ENCODE measurements around the gene NUP214. TPM values are rescaled to one million over a fixed set of nuclear protein-coding genes. Genes with fewer than 3 reads are reported as not detected.

NUP214 gene
- total RNA-seq, 1 experiment from 2014 or later, result 64.2 TPM

DNA sequence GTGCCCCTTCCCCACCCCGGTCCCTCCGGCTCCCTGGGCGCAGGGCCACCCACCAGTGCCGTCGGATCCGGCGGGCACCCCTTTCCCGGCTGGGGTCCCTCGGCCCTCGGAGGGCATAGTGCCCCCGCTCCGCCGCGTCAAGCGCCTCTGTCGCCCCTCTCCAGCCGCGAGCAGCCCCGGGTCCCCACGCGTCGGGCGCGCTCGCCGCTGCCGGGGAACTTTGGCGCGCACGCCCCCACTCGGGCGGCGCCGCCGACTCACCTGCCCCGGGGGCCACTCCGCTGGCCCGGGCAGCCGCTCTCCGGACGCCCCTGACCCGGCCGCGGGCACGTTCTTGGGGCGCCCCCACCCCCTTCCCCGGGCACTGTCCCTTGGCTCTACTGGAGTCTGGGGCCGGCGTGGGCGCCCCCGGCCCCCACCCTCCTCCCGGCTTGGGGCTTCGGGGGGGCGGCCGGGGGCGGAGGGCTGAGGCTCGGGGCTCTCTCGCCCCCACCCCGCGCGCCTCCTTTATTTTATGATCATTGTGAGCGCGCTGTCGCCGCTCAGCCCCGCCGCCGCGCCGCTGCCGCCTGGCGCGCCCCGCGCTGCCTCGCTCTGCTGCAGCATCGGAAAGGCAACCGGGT is 152.0 kb downstream of the NUP214 start:
- Histone ChIP-seq H3K9me3 (ENCODE audit: low read depth, low read length, poor library complexity, severe bottlenecking) (no peaks in the 10 kb centered on the region), H3K36me3 (ENCODE audit: insufficient read depth, low read length, poor library complexity, severe bottlenecking) (no peaks in the 10 kb centered on the region), H3K27ac (ENCODE audit: low read depth, low read length, poor library complexity, severe bottlenecking) (no peak overlapping the region), H3K27me3 (replicated peaks; ENCODE audit: insufficient read depth, low read depth, low read length, poor library complexity) (peaks cover 8% of the 10 kb centered on the region), H3K4me3 (ENCODE audit: low read depth, low read length, poor library complexity, severe bottlenecking) (peak overlapping the region; percentile 72), H3K4me1 (ENCODE audit: insufficient read depth, low read length, poor library complexity, severe bottlenecking) (peaks cover 11% of the 10 kb centered on the region)
- no peak for DNase-seq (ENCODE audit: low spot score)
- ChIA-PET POLR2A (ENCODE audit: low non-redundant PET) (no interaction called here), CTCF (no interaction called here)
- TF ChIP-seq, protein P1, sequence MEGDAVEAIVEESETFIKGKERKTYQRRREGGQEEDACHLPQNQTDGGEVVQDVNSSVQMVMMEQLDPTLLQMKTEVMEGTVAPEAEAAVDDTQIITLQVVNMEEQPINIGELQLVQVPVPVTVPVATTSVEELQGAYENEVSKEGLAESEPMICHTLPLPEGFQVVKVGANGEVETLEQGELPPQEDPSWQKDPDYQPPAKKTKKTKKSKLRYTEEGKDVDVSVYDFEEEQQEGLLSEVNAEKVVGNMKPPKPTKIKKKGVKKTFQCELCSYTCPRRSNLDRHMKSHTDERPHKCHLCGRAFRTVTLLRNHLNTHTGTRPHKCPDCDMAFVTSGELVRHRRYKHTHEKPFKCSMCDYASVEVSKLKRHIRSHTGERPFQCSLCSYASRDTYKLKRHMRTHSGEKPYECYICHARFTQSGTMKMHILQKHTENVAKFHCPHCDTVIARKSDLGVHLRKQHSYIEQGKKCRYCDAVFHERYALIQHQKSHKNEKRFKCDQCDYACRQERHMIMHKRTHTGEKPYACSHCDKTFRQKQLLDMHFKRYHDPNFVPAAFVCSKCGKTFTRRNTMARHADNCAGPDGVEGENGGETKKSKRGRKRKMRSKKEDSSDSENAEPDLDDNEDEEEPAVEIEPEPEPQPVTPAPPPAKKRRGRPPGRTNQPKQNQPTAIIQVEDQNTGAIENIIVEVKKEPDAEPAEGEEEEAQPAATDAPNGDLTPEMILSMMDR (conservative IDR thresholded peaks at IDR 0.05; ENCODE audit: low read depth, low read length), result no peak
- no peak for TF ChIP-seq EZH2 (IDR thresholded peaks at IDR 0.05; ENCODE audit: borderline replicate concordance, low read depth, low read length, poor library complexity, severe bottlenecking)
- no TSS peak for BruUV-seq (replicated peaks)
- intact Hi-C loops (cut with micrococcal nuclease; ENCODE audit: unreplicated experiment), result no loop called here

DNA sequence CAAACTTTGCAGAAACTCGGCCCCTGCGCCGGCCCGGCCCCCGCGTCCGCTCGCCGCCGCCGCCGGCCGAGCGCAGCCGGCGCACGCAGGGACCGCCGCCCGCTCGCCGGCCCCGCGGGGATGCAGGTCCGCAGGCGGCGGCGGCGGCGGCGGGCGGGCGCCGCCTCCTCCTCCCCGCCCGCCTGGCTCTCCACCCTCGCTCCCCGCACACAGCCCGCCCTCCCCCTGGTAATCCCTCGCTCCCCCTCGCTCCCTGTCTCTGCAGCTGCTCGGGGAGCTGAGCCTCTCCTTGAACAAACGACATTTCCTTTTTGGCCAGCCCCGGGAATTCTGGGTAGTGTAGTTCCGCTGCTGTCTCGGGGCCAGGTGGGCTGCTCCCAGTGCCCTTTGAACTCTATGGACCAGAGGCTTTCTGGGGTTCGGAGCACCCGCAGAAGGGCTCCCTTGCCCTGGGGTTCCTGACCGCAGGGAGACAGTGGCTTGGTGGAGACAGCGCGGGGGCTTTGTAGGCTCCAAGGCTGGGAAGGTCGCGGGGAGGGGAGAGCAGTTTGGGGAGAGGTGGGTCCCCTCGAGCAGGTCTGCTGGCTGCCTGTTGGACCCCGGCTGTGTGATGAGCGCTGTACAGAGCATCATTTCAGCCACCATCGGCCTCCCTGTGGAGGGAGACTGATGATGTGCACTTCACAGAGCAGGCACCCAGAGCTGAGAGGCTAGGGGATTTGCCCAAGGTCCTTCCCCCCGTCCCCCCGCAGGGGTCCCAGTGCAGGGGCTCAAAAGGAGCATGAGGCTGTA is 152.7 kb downstream of the NUP214 start:
- POLR2A ChIA-PET (ENCODE audit: low non-redundant PET), result no interaction called here
- intact Hi-C loops (cut with micrococcal nuclease; ENCODE audit: unreplicated experiment), result no loop called here
- Histone ChIP-seq H3K36me3 (ENCODE audit: insufficient read depth, low read length, poor library complexity, severe bottlenecking) (no peaks in the 10 kb centered on the region), H3K27me3 (replicated peaks; ENCODE audit: insufficient read depth, low read depth, low read length, poor library complexity) (peaks cover 16% of the 10 kb centered on the region), H3K27ac (ENCODE audit: low read depth, low read length, poor library complexity, severe bottlenecking) (no peak overlapping the region), H3K4me1 (ENCODE audit: insufficient read depth, low read length, poor library complexity, severe bottlenecking) (peaks cover 11% of the 10 kb centered on the region), H3K9me3 (ENCODE audit: low read depth, low read length, poor library complexity, severe bottlenecking) (no peaks in the 10 kb centered on the region), H3K4me3 (ENCODE audit: low read depth, low read length, poor library complexity, severe bottlenecking) (peak overlapping the region; percentile 72)
- no peak for TF ChIP-seq EZH2 (IDR thresholded peaks at IDR 0.05; ENCODE audit: borderline replicate concordance, low read depth, low read length, poor library complexity, severe bottlenecking)
- TF ChIP-seq, protein P1 (conservative IDR thresholded peaks at IDR 0.05; ENCODE audit: low read depth, low read length), result no peak
- CTCF ChIA-PET, result no interaction called here
- DNase-seq (ENCODE audit: low spot score), result peak; percentile 96
- no TSS peak for BruUV-seq (replicated peaks)

DNA sequence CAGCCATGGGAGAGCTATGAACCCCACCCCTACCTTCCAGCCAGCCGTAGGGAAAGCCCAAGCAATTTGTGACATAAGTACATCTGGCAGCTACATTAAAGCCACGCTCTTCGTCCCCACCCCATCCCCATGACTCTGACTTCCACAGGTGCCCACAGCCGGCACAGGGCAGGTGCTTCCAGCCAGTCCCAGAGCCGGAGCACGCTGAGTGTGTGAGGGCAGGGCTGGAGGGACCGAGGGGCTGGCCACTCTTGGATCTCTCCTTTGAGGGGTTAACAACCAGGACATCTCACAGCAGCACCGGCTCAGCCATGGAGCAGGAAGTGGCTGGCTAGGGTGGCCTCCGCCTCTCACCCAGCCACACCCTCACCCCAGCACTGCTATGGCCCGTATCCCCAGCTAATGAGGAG is 153.3 kb downstream of the NUP214 start:
- H3K27ac ChIP-seq (ENCODE audit: low read depth, low read length, poor library complexity, severe bottlenecking), result no peak overlapping the region
- no peak overlapping the region for H3K4me3 ChIP-seq (ENCODE audit: low read depth, low read length, poor library complexity, severe bottlenecking)
- no peaks in the 10 kb centered on the region for H3K36me3 ChIP-seq (ENCODE audit: insufficient read depth, low read length, poor library complexity, severe bottlenecking)
- no TSS peak for BruUV-seq (replicated peaks)
- TF ChIP-seq, protein P1 (conservative IDR thresholded peaks at IDR 0.05; ENCODE audit: low read depth, low read length), result no peak
- TF ChIP-seq EZH2 (IDR thresholded peaks at IDR 0.05; ENCODE audit: borderline replicate concordance, low read depth, low read length, poor library complexity, severe bottlenecking), result no peak
- H3K9me3 ChIP-seq (ENCODE audit: low read depth, low read length, poor library complexity, severe bottlenecking), result no peaks in the 10 kb centered on the region
- intact Hi-C loops (cut with micrococcal nuclease; ENCODE audit: unreplicated experiment), result no loop called here
- peaks cover 11% of the 10 kb centered on the region for H3K4me1 ChIP-seq (ENCODE audit: insufficient read depth, low read length, poor library complexity, severe bottlenecking)
- ChIA-PET CTCF (no interaction called here), POLR2A (ENCODE audit: low non-redundant PET) (no interaction called here)
- DNase-seq (ENCODE audit: low spot score), result no peak
- H3K27me3 ChIP-seq (replicated peaks; ENCODE audit: insufficient read depth, low read depth, low read length, poor library complexity), result peaks cover 19% of the 10 kb centered on the region
